GM20000 (cell line): Measurements from ENCODE around the gene TMEM184A.

Experiments
- DNase-seq: peaks from one replicate; pipeline ENCODE4 v3.0.0; 2012; ENCODE audit warnings: low spot score
- CTCF ChIP-seq: IDR thresholded peaks from 2 replicates; pipeline ENCODE4 v1.5.1; 2012; ENCODE audit warnings: mild to moderate bottlenecking, control low read depth; ENCODE audit errors: extremely low read depth, missing control alignments

The TMEM184A gene

DNA sequence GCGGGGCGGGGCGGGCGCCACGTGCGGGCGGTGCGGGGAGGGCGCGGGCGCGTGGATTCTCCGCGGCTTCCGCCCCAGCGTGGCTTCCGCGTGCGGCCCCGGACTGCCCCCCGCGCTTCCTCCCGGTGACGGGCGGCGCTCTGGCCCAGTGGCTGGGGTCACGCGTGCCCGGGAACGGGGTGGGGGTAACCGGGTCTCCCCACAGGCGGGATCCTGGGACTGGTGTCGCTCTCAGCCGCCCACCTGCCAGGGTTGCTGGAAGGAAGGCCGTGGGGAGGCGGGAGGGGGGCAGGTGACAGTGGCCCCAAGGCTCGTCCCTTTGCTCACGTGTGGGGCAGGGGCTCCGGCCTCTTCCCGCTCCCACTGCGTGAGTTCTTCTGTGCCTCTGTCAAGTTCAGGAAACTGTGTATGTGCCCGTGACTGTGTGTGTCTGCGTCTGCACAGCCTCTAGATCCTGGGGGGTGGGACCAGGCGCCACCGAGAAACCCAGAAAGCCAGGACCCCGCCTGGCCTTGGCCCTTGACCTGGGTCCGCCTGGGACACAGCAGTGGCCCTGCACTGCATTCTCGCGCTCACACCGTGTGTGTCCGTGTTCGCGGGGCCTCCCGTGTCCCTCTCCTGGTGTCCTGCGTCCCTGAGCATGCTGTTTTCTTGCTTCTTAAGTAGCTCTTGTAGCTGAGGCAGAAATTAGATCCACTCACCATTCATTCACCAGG lies 24.6 kb downstream of the TMEM184A start:
- DNase-seq = no peak
- TF ChIP-seq CTCF = no peak

DNA sequence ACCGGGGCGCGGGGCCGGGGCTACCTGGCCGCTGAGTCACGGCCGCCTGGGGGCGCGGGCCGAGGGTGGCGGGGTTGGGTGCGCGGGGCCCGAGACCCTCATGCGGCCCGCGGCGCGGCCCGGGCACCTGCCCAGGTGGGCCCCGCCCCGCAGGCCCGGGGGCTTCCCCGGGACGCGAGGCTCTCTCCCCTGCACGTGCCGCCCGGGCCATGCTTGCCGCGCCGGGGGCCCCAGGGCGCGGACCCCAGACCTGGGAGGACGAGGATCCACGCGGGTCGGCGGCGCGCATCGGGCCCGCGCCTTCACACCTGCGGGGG lies 25.1 kb downstream of the TMEM184A start:
- no peak for TF ChIP-seq CTCF
- DNase-seq = no peak

GRCh38 chr7:1529383-1530116 lies 26.5 kb downstream of the TMEM184A start:
- DNase-seq = no peak
- TF ChIP-seq CTCF = no peak

DNA sequence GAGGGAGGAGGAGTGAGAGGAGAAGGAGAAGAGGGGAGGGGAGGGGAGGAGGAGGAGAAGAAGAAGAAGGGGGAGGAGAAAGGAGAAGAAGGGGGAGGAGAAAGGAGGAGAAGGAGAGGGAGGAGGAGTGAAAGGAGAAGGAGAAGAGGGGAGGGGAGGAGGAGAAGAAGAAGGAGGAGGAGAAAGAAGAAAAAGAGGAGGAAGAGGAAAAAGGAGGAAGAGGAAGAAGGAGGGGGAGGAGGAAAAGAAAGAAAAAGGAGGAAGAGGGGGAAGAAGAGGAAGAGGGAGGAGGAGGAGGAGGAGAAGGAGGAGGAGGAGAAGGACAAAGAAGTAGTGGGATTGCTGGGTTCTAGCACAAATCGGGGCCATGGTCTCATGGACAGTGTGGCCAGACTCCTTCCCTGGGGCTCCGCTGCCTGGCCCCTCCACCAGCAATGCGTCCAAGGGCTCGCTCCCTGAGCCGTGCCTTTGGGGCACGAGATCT lies 29.7 kb downstream of the TMEM184A start:
- no peak for DNase-seq
- TF ChIP-seq CTCF = no peak

GRCh38 chr7:1525409-1525808 lies 30.6 kb downstream of the TMEM184A start:
- DNase-seq = no peak
- no peak for TF ChIP-seq CTCF

GRCh38 chr7:1523844-1524243 lies 32.2 kb downstream of the TMEM184A start:
- TF ChIP-seq CTCF = no peak
- no peak for DNase-seq

GRCh38 chr7:1523208-1523607 lies 32.8 kb downstream of the TMEM184A start:
- DNase-seq = no peak
- no peak for TF ChIP-seq CTCF
